Activated gamma-delta T cell (primary cell): ENCODE results near the gene ECSCR.
"Not testable (repeated sequence)": the region's sequence is repeated elsewhere in the genome, so short reads cannot be mapped to it uniquely, and the experiment has no call there.

ENCODE experiments used
- DNase-seq: peaks from one replicate; lab custom pipeline; 2025; lab: John Stamatoyannopoulos, UW

ECSCR gene

GRCh38 chr5:139413963-139414362 is 48.6 kb downstream of the ECSCR start:
- no peak for DNase-seq

- DNase-seq, result no peak
Measured at GRCh38 chr5:139413153-139413552, 49.4 kb downstream of the ECSCR start.

GRCh38 chr5:139410993-139411828 is 51.3 kb downstream of the ECSCR start:
- DNase-seq, result no peak

GRCh38 chr5:139410121-139410992 is 52.2 kb downstream of the ECSCR start:
- no peak for DNase-seq

GRCh38 chr5:139409116-139409515 is 53.4 kb downstream of the ECSCR start:
- not testable (repeated sequence) for DNase-seq

GRCh38 chr5:139408191-139408590 is 54.4 kb downstream of the ECSCR start:
- no peak for DNase-seq

- no peak for DNase-seq
Measured at GRCh38 chr5:139407517-139407916, 55.0 kb downstream of the ECSCR start.

- no peak for DNase-seq
Measured at GRCh38 chr5:139406963-139407362, 55.6 kb downstream of the ECSCR start.

GRCh38 chr5:139404484-139404840 is 58.1 kb downstream of the ECSCR start:
- no peak for DNase-seq

GRCh38 chr5:139403787-139404483 is 58.6 kb downstream of the ECSCR start, which contains the start of gene SPATA24:
TSS of gene SPATA24 (minus strand) at chr5:139404089. CDS start at chr5:139404060, 29 bp downstream.
- peak; percentile 93 for DNase-seq

- no peak for DNase-seq
Measured at GRCh38 chr5:139403418-139403786, 59.1 kb downstream of the ECSCR start.

- no peak for DNase-seq
Measured at GRCh38 chr5:139402561-139403158, 59.9 kb downstream of the ECSCR start.

- no peak for DNase-seq
Measured at GRCh38 chr5:139401546-139401945, 61.0 kb downstream of the ECSCR start.

- DNase-seq, result no peak
Measured at GRCh38 chr5:139399501-139400121, 62.9 kb downstream of the ECSCR start.
